ENCODE measurements around the gene SNAI1.
"Not testable (repeated sequence)": the region's sequence is repeated elsewhere in the genome, so short reads cannot be mapped to it uniquely, and the experiment has no call there.

DNA sequence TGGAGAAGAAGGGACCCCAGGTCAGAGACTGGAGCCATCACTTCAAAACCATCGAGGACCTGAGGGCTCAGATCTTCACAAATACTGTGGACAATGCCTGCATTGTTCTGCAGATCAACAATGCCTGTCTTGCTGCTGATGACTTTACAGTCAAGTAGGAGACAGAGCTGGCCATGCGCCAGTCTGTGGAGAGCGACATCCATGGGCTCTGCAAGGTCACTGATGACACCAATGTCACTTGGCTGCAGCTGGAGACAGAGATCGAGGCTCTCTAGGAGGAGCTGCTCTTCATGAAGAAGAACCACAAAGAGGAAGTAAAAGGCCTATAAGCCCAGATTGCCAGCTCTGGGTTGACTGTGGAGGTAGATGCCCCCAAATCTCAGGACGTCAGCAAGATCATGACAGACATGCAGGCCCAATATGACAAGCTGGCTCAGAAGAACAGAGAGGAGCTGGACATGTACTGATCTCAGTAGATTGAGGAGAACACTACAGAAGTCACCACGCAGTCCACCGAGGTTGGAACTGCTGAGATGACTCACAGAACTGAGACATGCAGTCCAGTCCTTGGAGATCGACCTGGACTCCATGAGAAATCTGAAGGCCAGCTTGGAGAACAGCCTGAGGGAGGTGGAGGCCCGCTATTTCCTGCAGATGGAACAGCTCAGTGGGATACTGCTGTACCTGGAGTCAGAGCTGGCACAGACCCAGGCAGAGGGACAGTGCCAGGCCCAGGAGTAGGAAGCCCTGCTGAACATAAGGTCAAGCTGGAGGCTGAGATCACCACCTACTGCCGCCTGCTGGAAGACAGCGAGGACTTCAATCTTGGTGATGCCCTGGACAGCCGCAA, 25.5 kb upstream of the SNAI1 start:
- TF ChIP-seq, protein P1, sequence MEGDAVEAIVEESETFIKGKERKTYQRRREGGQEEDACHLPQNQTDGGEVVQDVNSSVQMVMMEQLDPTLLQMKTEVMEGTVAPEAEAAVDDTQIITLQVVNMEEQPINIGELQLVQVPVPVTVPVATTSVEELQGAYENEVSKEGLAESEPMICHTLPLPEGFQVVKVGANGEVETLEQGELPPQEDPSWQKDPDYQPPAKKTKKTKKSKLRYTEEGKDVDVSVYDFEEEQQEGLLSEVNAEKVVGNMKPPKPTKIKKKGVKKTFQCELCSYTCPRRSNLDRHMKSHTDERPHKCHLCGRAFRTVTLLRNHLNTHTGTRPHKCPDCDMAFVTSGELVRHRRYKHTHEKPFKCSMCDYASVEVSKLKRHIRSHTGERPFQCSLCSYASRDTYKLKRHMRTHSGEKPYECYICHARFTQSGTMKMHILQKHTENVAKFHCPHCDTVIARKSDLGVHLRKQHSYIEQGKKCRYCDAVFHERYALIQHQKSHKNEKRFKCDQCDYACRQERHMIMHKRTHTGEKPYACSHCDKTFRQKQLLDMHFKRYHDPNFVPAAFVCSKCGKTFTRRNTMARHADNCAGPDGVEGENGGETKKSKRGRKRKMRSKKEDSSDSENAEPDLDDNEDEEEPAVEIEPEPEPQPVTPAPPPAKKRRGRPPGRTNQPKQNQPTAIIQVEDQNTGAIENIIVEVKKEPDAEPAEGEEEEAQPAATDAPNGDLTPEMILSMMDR (IDR thresholded peaks at IDR 0.05) = not testable (repeated sequence)
- TF ChIP-seq POLR2AphosphoS5, POLR2A, EP300 (IDR thresholded peaks at IDR 0.05): not testable (repeated sequence)

All from suprapubic skin (tissue), 4 donors.